PFSK-1 (cell line): Measurements from ENCODE around the gene NAT16.

Source experiments
- FOXP2 ChIP-seq: optimal IDR thresholded peaks from 2 replicates; pipeline ENCODE3; 2011; ENCODE audit warnings: borderline replicate concordance, control low read depth, inconsistent platforms; ENCODE audit not compliant: insufficient read depth; ENCODE audit errors: extremely low read length, extremely low read depth
- POLR2AphosphoS5 ChIP-seq: IDR thresholded peaks from 2 replicates; pipeline ENCODE4 v1.6.1; 2012; ENCODE audit warnings: low read depth, mild to moderate bottlenecking, control low read depth, low read length, moderate library complexity
- REST ChIP-seq, 2 experiments: IDR thresholded peaks; 2 replicates each; pipeline versions ENCODE4 v1.6.1 to v1.8.0; 2011 to 2012; ENCODE audit warnings: low read depth in 2 of 2, low read length in 2 of 2, control low read depth in 1 of 2, inconsistent platforms in 1 of 2, mild to moderate bottlenecking in 1 of 2, moderate library complexity in 1 of 2; ENCODE audit not compliant: insufficient read depth in 1 of 2
- SIN3A ChIP-seq: IDR thresholded peaks from 2 replicates; pipeline ENCODE4 v1.6.1; 2012; ENCODE audit warnings: mild to moderate bottlenecking, low read length, moderate library complexity, borderline replicate concordance; ENCODE audit not compliant: insufficient read depth
- TAF1 ChIP-seq: IDR thresholded peaks from 2 replicates; pipeline ENCODE4 v1.6.1; 2012; ENCODE audit warnings: low read length, control low read depth, borderline replicate concordance; ENCODE audit not compliant: insufficient read depth

The NAT16 gene

GRCh38 chr7:101156277-101156676, 23.8 kb downstream of the NAT16 start:
- TF ChIP-seq SIN3A (no peak), POLR2AphosphoS5 (no peak), TAF1 (no peak), FOXP2 (no peak), REST (IDR thresholded peaks at IDR 0.05; ENCODE audit: insufficient read depth in 1 of 2, low read depth in 2 of 2, low read length in 2 of 2) (no peak)

GRCh38 chr7:101155303-101155702, 24.8 kb downstream of the NAT16 start:
- no peak for TF ChIP-seq SIN3A
- TF ChIP-seq POLR2AphosphoS5 = no peak
- no peak for TF ChIP-seq FOXP2
- no peak for TF ChIP-seq REST (IDR thresholded peaks at IDR 0.05; ENCODE audit: insufficient read depth in 1 of 2, low read depth in 2 of 2, low read length in 2 of 2)
- no peak for TF ChIP-seq TAF1

GRCh38 chr7:101154693-101155102, 25.4 kb downstream of the NAT16 start:
- no peak for TF ChIP-seq FOXP2
- TF ChIP-seq SIN3A = no peak
- TF ChIP-seq POLR2AphosphoS5 = no peak
- no peak for TF ChIP-seq TAF1
- TF ChIP-seq REST (IDR thresholded peaks at IDR 0.05; ENCODE audit: insufficient read depth in 1 of 2, low read depth in 2 of 2, low read length in 2 of 2) = no peak

GRCh38 chr7:101153969-101154692, 26.0 kb downstream of the NAT16 start, which contains the start of gene AP1S1:
Gene AP1S1 (plus strand): TSS chr7:101154476. CDS start chr7:101154515, 39 bp downstream.
- no peak for TF ChIP-seq FOXP2
- no peak for TF ChIP-seq POLR2AphosphoS5
- TF ChIP-seq REST (IDR thresholded peaks at IDR 0.05; ENCODE audit: insufficient read depth in 1 of 2, low read depth in 2 of 2, low read length in 2 of 2) = no peak
- no peak; the same call in 1 of the 2 replicates for TF ChIP-seq SIN3A
- no peak for TF ChIP-seq TAF1

GRCh38 chr7:101151908-101152651, 28.0 kb downstream of the NAT16 start:
- no peak for TF ChIP-seq FOXP2
- TF ChIP-seq TAF1 = no peak
- TF ChIP-seq SIN3A = no peak
- TF ChIP-seq POLR2AphosphoS5 = no peak
- TF ChIP-seq REST (IDR thresholded peaks at IDR 0.05; ENCODE audit: insufficient read depth in 1 of 2, low read depth in 2 of 2, low read length in 2 of 2) = no peak
